Activated CD4-positive, alpha-beta T cell treated with anti-CD3 and anti-CD28 coated beads, Interleukin-10, Interleukin-2, amounts not matched to agents 100 ng/mL and 50 ng/mL, durations not matched to agents 16 hours and 8 hours (primary cell): ENCODE data around the gene YY2.

Experiments
- DNase-seq: peaks from one replicate; pipeline ENCODE4 v3.0.0-alpha.2; 2020

Gene YY2

DNA sequence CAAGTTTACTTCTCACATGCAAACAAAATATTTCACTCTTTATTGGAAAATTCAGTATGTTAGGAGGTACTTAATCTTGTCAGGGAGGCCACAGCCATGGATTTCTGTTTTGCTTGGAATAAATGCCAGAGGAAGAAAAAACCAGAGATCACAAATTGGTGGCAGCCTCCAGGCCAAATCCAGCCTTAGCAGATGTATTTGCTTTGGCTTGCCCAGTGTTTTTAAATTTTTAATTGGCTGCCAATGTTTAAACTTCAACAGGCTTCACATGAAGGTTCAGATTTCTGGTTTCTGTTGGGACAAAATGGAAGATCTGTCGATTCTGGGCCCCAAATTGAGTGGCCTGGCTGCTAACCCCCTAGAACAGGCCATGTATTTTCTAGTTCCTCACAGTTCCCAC is 19.2 kb downstream of the YY2 start:
- DNase-seq, result no peak

DNA sequence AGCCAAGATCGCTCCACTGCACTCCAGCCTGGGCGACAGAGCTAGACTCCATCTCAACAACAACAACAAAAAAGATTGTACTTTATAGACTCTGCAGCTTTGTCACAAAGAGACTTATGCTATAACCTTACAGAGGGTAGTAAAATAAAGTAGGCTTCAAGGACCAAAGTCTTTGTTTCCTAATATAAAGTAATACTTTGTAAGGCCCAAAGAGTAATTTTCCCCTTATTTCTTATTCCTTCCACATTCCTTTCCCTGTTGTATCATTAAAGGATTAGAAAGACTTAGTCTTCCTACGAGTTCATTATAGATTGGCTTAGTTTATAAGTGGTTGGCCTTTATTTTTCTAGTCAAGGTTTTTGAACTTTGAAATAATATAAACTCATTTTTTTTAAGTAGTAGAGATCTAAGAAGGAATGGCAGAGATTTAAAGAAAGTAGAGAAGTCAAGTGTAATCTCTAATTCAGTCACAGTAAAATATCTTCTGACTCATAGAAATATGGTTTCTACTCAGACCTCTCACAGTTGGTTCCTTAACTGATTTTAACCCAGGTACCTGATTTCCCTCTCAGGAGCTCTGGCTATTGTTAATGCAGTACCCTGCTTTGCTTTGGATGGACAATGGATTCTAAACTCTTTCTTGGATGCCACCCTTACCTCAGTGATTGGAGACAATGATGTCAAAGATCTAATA is 26.2 kb downstream of the YY2 start:
- DNase-seq, result no peak

DNA sequence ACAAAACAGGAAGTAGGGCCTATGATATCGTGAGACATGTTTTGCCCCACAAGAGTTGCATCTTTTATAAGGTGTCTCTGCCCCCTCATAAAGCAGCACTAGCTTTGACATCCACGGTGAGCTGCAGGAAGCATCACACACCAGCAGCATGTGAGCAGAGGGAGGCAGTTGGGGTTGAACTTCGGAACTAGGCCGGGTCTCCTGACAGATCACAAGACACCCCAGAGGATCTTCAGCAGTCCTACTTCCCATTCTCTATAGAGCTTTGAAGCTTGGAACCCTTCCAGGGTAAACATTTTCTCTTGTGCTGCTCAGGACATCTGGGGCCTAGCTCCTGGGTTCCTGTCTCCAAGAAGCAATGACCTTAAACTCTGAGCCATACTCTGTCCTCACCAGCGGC is 27.5 kb downstream of the YY2 start:
- DNase-seq, result no peak

DNA sequence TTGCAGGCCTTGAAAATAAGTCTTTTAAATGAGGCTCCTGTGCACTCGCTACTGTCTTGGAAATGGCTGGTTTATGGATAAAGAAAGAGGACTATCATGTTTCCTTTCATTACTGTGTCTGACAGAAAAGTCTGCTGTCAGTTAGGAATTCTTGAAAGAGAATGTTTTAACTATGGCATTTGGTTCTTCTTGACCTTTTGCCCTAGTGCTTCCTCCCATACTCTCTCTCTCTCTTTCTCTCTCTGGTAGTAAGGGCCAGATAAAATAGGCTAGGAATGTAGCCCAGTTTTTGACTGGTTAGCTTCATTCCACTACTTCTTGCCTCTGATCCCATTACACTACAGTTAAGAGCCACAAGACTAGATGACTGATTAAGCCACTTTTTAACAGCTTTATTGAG is 29.8 kb downstream of the YY2 start:
- DNase-seq, result no peak

DNA sequence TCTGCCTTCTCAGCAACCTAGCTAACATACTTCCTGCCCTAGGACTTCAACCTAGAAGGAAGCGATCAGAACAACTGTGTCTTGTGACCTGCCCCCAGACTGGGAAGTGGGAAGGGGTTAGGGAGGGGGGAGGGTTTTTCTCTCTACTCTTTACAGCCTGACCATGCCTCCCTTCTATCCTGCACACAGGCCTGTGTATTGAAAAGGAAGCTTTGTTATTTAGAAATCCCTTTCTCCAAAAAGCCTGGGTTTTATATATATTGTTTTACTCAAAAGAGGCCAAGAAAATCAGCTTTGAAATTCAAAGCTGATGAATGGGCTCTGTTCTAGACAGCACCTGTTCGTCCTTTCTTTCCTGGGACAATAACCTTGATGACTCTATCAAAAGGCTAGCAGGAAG is 49.5 kb downstream of the YY2 start:
- DNase-seq, result no peak

DNA sequence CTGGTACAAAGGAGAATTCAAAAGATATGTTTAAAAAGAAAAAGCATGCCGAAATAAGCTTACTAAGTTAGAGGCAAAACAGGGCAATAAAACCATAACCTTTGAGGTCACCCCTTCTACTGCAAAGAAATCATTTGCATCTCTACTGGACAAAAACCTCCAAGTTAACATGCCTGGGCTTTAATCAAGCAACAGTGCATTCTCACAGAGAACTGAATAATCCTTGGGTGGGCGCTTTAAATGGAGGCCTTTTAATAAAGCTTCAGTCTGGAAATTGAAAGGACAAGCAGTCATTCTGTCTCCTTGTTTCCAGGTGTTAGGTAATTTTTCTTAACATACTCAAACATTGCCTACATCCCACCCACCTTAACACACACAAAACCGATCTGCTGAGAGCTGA is 50.2 kb downstream of the YY2 start:
- no peak for DNase-seq

DNA sequence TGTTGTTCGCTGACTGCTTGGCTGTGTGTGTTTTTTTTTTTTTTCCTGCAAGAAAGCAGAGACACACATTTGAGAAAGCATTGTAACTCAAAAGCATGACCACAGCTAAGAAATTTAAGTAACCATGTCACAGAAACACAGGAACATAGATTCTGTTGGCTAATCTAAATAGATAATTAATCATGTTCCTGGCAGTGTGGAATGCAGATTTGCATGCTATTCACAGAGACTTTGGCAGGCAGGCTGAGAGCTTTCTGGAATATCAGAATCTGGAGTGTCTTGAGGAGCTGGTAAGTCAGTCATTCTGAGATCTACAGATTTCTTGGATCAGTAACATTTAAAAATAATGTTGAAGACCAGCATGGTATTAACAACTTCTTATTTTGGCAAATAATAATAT is 51.5 kb downstream of the YY2 start:
- no peak for DNase-seq
